Mesenchymal stem cell (in vitro differentiated cells and primary cell): Measurements from ENCODE around the gene RTN3.

Experiments used
- DNase-seq: peaks from one replicate; pipeline ENCODE4 v3.0.0-alpha.2; 2013
- H2AFZ ChIP-seq: one replicate; pipeline ENCODE4 v1.6.1; 2013; ENCODE audit warnings: low read depth, mild to moderate bottlenecking, control low read depth, inconsistent platforms, low read length, moderate library complexity
- H2AK5ac ChIP-seq: 2 replicates; pipeline ENCODE4 v1.6.1; 2013; ENCODE audit warnings: low read length, moderate library complexity, mild to moderate bottlenecking, inconsistent platforms; ENCODE audit not compliant: severe bottlenecking
- H2BK120ac ChIP-seq: one replicate; pipeline ENCODE4 v1.6.1; 2013; ENCODE audit warnings: low read depth, mild to moderate bottlenecking, inconsistent platforms, low read length, moderate library complexity
- H2BK12ac ChIP-seq, 2 experiments: one replicate each; pipeline ENCODE4 v1.6.1; 2013; ENCODE audit warnings: inconsistent platforms in 2 of 2, low read length in 2 of 2, mild to moderate bottlenecking in 2 of 2, moderate library complexity in 2 of 2, control low read depth in 1 of 2
- H2BK15ac ChIP-seq: one replicate; pipeline ENCODE4 v1.6.1; 2013; ENCODE audit warnings: mild to moderate bottlenecking, low read depth, inconsistent platforms; ENCODE audit not compliant: poor library complexity, severe bottlenecking
- H2BK5ac ChIP-seq: 2 replicates; pipeline ENCODE4 v1.6.1; 2013; ENCODE audit warnings: low read depth, mild to moderate bottlenecking, low read length, control low read depth, inconsistent platforms; ENCODE audit not compliant: poor library complexity, severe bottlenecking
- H3K14ac ChIP-seq, 2 experiments: one replicate each; pipeline ENCODE4 v1.6.1; 2013; ENCODE audit warnings: inconsistent platforms in 2 of 2, low read length in 2 of 2, control low read depth in 1 of 2, mild to moderate bottlenecking in 1 of 2, moderate library complexity in 1 of 2
- H3K18ac ChIP-seq, 2 experiments: one replicate each; pipeline ENCODE4 v1.6.1; 2013; ENCODE audit warnings: inconsistent platforms in 2 of 2, low read length in 2 of 2, control low read depth in 1 of 2, low read depth in 1 of 2, mild to moderate bottlenecking in 1 of 2
- H3K23ac ChIP-seq, 2 experiments: one replicate each; pipeline ENCODE4 v1.6.1; 2013; ENCODE audit warnings: inconsistent platforms in 2 of 2, low read length in 2 of 2, mild to moderate bottlenecking in 2 of 2, moderate library complexity in 2 of 2, control low read depth in 1 of 2
- H3K27ac ChIP-seq: 2 replicates; pipeline ENCODE4 v1.5.1; 2013; ENCODE audit warnings: mild to moderate bottlenecking, moderate library complexity, low read length, control low read depth, inconsistent platforms; ENCODE audit not compliant: poor library complexity, severe bottlenecking
- H3K27me3 ChIP-seq, 2 experiments: 2 replicates each; pipeline versions ENCODE4 v1.6.1 to v1.7.0; 2013; ENCODE audit warnings: low read length in 2 of 2, mild to moderate bottlenecking in 2 of 2, moderate library complexity in 2 of 2, control low read depth in 1 of 2, inconsistent platforms in 1 of 2; ENCODE audit not compliant: control insufficient read depth in 1 of 2, insufficient read depth in 1 of 2
- H3K36me3 ChIP-seq, 2 experiments: 2 replicates each; pipeline versions ENCODE4 v1.6.1 to v1.7.0; 2013; ENCODE audit warnings: low read length in 2 of 2, control low read depth in 1 of 2, inconsistent platforms in 1 of 2, low read depth in 1 of 2, mild to moderate bottlenecking in 1 of 2; ENCODE audit not compliant: insufficient read depth in 2 of 2, control insufficient read depth in 1 of 2
- H3K4ac ChIP-seq, 2 experiments: one replicate each; pipeline ENCODE4 v1.6.1; 2013; ENCODE audit warnings: inconsistent platforms in 2 of 2, low read length in 2 of 2, mild to moderate bottlenecking in 2 of 2, moderate library complexity in 2 of 2, control low read depth in 1 of 2, low read depth in 1 of 2
- H3K4me1 ChIP-seq: 2 replicates; pipeline ENCODE4 v1.6.1; 2013; ENCODE audit warnings: low read depth, low read length, control low read depth; ENCODE audit not compliant: control insufficient read depth, insufficient read depth
- H3K4me2 ChIP-seq: 2 replicates; pipeline ENCODE4 v1.6.1; 2013; ENCODE audit warnings: low read length, mild to moderate bottlenecking, inconsistent platforms; ENCODE audit not compliant: poor library complexity, severe bottlenecking
- H3K4me3 ChIP-seq, 2 experiments: 2 replicates each; pipeline versions ENCODE4 v1.5.1 to v1.7.0; 2013; ENCODE audit warnings: low read length in 2 of 2, mild to moderate bottlenecking in 2 of 2, control low read depth in 1 of 2, low read depth in 1 of 2; ENCODE audit not compliant: insufficient read depth in 1 of 2
- H3K79me1 ChIP-seq: replicated peaks from 2 replicates; pipeline ENCODE4 v1.6.1; 2013; ENCODE audit warnings: mild to moderate bottlenecking, control low read depth, low read length, inconsistent platforms; ENCODE audit not compliant: poor library complexity, severe bottlenecking
- H3K9ac ChIP-seq: 2 replicates; pipeline ENCODE4 v1.7.0; 2013; ENCODE audit warnings: mild to moderate bottlenecking, low read length, moderate library complexity
- H3K9me3 ChIP-seq: 2 replicates; pipeline ENCODE4 v1.7.0; 2013; ENCODE audit warnings: mild to moderate bottlenecking, low read length; ENCODE audit not compliant: control insufficient read depth
- H4K8ac ChIP-seq: one replicate; pipeline ENCODE4 v1.6.1; 2013; ENCODE audit warnings: inconsistent platforms, mild to moderate bottlenecking, low read length, moderate library complexity
- H4K91ac ChIP-seq: one replicate; pipeline ENCODE4 v1.6.1; 2013; ENCODE audit warnings: mild to moderate bottlenecking, low read length, inconsistent platforms
- WGBS: methylation state at CpG from one replicate; pipeline ENCODE4 v1.1.7; 2013; ENCODE audit warnings: mixed read lengths; 5-methylcytosine and 5-hydroxymethylcytosine counted together

The RTN3 gene

GRCh38 chr11:63713766-63714165 lies 32.5 kb downstream of the RTN3 start:
- Histone ChIP-seq H2AK5ac (no peak overlapping the region), H3K9ac (no peak overlapping the region), H3K4me3 (no peak overlapping the region), H4K8ac (no peak overlapping the region), H2BK15ac (no peak overlapping the region), H3K4me2 (no peak overlapping the region), H2BK120ac (no peak overlapping the region), H3K23ac (no peak overlapping the region), H3K27me3 (no peaks in the 10 kb centered on the region), H3K27ac (no peak overlapping the region), H3K4me1 (peaks cover 2% of the 10 kb centered on the region), H3K79me1 (peaks cover 18% of the 10 kb centered on the region), H2BK5ac (no peak overlapping the region), H3K4ac (no peak overlapping the region), H3K18ac (no peak overlapping the region), H4K91ac (no peak overlapping the region), H2AFZ (no peak overlapping the region), H2BK12ac (no peak overlapping the region), H3K14ac (no peak overlapping the region), H3K36me3 (peaks cover 0 to 6% of the 10 kb centered on the region in 2 experiments), H3K9me3 (no peaks in the 10 kb centered on the region)
- no peak for DNase-seq
- WGBS = no CpG with 5 or more reads among the region's 2 CpGs

GRCh38 chr11:63716046-63716445 lies 34.7 kb downstream of the RTN3 start:
- Histone ChIP-seq H3K4ac (no peak overlapping the region), H2AFZ (no peak overlapping the region), H3K4me3 (no peak overlapping the region), H4K8ac (no peak overlapping the region), H3K4me1 (peaks cover 4% of the 10 kb centered on the region), H3K36me3 (peaks cover 0 to 14% of the 10 kb centered on the region in 2 experiments), H2AK5ac (no peak overlapping the region), H3K4me2 (no peak overlapping the region), H3K23ac (no peak overlapping the region), H3K14ac (no peak overlapping the region), H2BK15ac (no peak overlapping the region), H2BK12ac (no peak overlapping the region), H3K27me3 (no peaks in the 10 kb centered on the region), H2BK120ac (no peak overlapping the region), H4K91ac (no peak overlapping the region), H3K18ac (no peak overlapping the region), H3K79me1 (peaks cover 20% of the 10 kb centered on the region), H3K9ac (peak overlapping the region; percentile 32), H2BK5ac (no peak overlapping the region), H3K27ac (no peak overlapping the region), H3K9me3 (no peaks in the 10 kb centered on the region)
- no peak for DNase-seq

GRCh38 chr11:63719001-63719400 lies 37.7 kb downstream of the RTN3 start:
- Histone ChIP-seq H3K4me2 (no peak overlapping the region), H2AFZ (no peak overlapping the region), H3K27me3 (no peaks in the 10 kb centered on the region), H3K9me3 (no peaks in the 10 kb centered on the region), H3K4ac (no peak overlapping the region), H3K14ac (no peak overlapping the region), H3K27ac (peak overlapping the region; percentile 49), H2BK5ac (no peak overlapping the region), H3K9ac (no peak overlapping the region), H4K91ac (no peak overlapping the region), H3K4me3 (no peak overlapping the region), H3K4me1 (peaks cover 2% of the 10 kb centered on the region), H3K79me1 (peaks cover 13% of the 10 kb centered on the region), H4K8ac (no peak overlapping the region), H2BK12ac (no peak overlapping the region), H3K23ac (no peak overlapping the region), H3K36me3 (peaks cover 0 to 14% of the 10 kb centered on the region in 2 experiments), H3K18ac (no peak overlapping the region), H2BK15ac (no peak overlapping the region), H2BK120ac (no peak overlapping the region), H2AK5ac (no peak overlapping the region)
- no peak for DNase-seq
- WGBS = 100% methylated on average over 1 of the region's 1 CpG

GRCh38 chr11:63719987-63720386 lies 38.7 kb downstream of the RTN3 start:
- 85% methylated on average over 2 of the region's 2 CpGs for WGBS
- H2AK5ac ChIP-seq = no peak overlapping the region
- no peak for DNase-seq
- no peak overlapping the region for H4K91ac ChIP-seq
- H3K14ac ChIP-seq = no peak overlapping the region
- no peak overlapping the region for H3K18ac ChIP-seq
- H3K27ac ChIP-seq = no peak overlapping the region
- H3K9ac ChIP-seq = no peak overlapping the region
- H3K79me1 ChIP-seq = peaks cover 14% of the 10 kb centered on the region
- H3K9me3 ChIP-seq = no peaks in the 10 kb centered on the region
- no peaks in the 10 kb centered on the region for H3K27me3 ChIP-seq
- H2BK15ac ChIP-seq = no peak overlapping the region
- H3K4me1 ChIP-seq = peaks cover 2% of the 10 kb centered on the region
- no peak overlapping the region for H3K4me3 ChIP-seq
- peaks cover 0 to 10% of the 10 kb centered on the region in 2 experiments for H3K36me3 ChIP-seq
- no peak overlapping the region for H3K23ac ChIP-seq
- no peak overlapping the region for H2BK12ac ChIP-seq
- H3K4ac ChIP-seq = no peak overlapping the region
- H2BK120ac ChIP-seq = no peak overlapping the region
- no peak overlapping the region for H2BK5ac ChIP-seq
- no peak overlapping the region for H4K8ac ChIP-seq
- no peak overlapping the region for H2AFZ ChIP-seq
- no peak overlapping the region for H3K4me2 ChIP-seq
